Measurements from ENCODE around the gene WDR1.
A peak's percentile ranks its signal among the peaks of the same experiment; 100 is the strongest.

WDR1 gene

GRCh38 chr4:10083861-10084641 is 32.5 kb downstream of the WDR1 start:
- DNase-seq: no peak

DNA sequence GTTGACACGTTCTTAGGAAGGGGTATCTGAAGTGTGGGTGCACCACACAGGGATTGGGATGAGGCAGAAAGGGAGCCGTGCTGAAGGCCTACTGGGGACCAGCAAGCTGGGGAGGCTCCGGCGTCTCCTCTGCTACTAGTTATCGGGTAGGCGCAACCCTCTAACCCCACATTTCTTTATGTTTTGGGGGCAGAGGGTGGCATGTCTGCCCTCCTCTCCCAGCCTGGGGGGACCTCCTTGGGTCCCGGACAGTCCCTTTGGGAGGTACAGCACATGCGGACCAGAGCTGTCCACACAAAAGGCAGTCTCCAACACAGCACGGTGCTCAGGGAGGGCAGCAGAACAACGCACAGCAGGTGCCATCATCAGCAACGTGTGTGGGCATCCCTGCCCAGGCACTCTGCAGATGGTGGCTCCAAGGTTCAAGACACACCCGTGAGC is 33.2 kb downstream of the WDR1 start:
- DNase-seq: no peak

DNA sequence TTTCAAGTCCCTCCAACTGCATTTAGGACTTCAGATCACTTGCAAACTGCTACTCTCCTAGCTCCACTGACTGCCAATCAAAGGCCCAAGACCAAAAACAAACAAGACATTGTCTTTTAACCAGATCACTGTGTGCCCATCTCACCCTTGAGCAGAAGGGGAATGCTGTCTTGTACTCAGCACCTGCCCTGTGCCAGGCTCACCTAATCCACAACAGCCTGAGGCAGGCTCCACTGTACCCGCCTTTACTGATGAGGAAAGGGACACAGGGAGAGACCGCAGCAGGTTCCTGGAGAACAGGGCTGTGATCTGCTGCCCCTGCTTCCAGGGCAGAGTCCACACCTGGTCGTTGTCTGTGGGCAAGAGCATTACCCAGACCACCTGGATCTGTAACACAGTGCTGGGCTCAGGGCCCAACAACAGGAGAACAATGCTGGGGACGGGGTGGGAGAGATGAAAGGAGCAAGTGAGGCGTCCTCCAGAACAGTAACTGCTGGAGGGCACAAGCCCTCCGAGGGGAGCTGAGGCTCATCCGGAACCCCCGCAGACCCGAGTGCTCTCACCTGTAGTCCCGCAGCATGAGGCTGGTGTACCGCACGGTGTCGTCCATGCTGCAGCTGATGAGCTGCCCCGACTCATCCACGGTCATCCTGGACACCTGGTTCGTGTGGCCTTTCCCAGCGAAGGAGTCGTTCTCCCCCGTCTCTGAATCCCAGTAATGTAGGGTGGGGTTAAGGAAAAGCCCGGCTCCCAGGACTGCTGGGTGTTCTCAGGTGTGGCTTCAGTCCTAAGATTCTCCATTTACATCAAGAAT is 33.9 kb downstream of the WDR1 start:
- no peak for DNase-seq

DNA sequence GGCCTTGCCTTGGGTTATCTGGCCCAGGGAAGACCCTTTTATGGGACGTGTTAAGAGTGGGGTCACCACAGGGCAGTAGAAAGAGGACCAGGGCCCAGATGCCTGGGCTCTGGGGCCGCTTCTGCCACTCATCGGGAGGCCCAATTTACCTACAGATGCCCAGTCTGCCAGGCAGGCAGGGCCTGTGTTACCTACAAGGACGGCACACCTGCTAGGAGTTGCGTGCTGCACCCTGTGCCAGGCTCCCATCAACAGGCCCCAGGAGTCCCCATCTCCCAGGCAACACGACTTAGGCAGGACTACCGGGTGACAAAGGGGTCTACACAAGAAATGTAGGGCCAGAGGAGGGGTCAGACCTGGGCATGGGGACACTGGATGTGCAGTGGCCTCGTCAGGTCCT is 34.6 kb downstream of the WDR1 start:
- no peak for DNase-seq

DNA sequence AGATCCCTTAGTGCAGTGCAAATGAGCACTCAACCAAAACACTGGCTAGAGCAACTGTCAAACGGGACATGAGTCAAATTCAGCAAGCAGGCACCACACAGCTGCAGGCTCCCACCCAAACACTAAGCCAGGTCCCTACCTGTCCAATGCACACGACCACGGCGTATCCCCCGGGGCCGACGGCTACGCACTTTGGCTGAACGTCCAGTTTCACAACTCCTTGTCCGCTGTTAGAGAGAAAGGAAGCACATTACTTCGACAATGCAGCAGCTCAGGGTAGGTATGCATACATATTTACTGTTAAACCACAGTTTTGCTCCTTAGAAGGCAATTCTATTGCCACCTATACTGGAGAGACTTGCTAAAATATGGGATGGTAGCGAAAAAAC is 35.4 kb downstream of the WDR1 start:
- no peak for DNase-seq

DNA sequence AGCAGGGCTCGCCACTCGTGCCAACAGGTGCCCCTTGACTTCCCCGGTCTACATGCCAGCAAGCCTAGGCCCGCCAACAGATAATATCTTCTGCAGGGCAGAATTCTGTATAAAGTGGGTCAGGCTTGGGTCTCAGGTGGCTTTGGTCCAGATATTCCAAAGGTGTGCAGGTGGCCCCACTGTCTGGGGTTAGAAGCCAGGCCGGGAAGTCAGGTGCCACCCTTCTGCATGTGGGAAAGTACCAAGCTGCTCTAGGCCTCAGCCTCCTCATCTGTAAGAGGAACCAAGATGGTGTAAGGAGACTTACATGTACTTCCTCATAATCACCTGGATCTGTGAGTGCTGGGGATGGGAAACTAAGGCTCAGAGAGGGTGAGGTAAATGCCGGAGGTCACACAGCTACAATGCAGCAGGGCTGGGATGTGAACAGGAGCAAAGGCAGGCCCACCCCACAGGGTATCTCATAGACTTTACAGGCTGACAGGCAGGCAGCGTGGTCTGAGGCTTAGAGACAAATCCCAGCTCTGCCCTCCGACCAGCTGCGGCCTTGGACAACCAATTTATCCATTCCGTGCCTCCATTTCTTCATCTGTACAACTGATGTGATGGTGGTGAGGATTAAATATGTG is 35.9 kb downstream of the WDR1 start:
- DNase-seq: no peak

GRCh38 chr4:10079912-10080588 is 36.5 kb downstream of the WDR1 start:
- no peak for DNase-seq

GRCh38 chr4:10079256-10079655 is 37.3 kb downstream of the WDR1 start:
- DNase-seq: no peak

DNA sequence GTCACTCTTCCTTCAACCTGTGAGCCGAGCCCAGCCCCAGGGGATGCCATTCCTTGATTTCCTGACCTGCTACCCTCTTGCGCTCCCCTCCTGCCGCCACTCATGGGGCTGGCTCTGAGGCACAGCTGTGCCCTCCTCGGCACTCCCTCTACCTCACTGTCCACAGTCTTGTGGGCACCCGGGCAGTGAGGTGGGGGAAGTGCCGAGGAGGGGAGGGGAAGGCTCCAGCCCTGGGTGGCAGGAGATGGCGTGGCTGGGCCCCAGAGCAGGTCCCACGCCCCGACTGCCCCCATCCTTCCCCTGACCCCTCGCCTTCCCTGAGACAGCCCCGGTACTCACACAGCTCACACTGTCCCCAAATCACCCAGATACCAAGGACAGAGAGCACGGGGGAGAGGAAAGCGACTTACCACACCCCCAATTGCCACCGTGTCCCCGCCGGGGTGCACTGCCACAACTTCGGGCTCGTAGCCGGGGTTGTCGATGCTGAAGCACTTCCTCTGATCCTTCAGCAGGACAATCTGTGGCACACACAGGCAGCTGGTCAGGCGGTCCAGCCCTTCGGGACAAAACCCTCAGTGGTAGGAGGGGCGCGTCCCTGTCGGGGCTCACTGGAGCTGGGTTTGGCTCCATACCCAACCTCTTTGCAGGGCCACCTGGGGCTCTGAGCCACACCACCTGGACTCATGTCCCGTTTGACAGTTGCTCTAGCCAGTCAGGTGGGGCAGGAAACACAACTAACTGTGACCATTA is 37.9 kb downstream of the WDR1 start:
- DNase-seq: no peak

DNA sequence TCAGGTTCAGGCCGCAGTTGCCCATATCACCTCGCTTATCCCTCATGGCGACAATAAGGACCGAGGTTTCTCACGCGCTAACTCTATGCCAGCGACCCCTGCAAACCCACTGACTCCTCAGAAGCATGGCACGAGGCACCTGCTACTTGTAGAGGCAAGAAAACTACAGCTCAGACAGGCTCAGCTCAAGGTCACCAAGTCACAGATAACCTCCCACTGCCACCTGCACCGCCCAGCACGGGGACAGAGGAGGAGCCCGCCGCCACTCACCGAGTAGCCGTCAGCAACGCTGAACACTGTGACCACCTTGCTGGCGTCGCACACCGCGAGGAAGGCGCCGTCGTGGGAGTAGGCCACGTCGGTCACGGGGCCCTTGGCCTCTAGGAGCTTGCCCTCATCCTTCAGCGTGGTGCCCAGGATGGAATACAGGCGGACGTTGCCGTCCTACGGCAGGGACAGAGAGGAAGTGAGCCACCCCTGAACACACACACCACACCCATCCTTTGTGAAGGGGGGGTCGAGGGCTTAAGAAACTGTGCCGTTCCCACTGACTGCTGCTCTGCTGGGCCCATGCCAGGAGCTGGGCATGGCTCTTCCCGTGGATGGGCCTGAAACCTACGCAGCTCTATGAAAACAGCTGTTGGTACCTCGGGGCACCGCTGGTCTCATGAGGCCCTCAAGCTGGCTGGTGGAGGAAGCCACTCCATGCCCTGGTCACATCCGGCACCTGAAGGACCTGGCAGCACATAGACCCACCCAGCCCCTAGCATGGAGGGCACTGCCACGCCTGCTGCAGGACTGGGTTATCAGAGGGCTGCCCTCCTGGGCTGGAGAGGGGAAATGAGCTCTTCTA is 38.9 kb downstream of the WDR1 start:
- no peak for DNase-seq

DNA sequence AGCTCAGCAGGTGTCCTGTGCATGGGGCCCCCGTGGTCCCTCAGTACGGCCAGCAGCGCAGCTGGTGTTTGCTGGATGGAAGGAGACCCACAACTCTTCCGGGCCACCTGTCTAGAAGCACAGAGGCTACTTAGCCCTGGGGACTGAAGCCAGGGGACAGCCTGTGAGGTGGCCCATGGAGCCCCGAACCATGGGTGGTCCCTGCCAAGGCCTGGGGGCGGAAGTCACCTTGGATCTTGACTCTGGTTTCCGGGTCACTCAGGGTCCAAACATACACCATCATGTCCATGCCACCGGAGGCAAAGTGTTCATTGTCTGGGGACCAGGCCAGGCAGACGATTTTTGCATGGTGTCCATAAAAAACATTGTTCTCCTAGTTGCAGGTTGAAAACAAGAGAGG is 39.5 kb downstream of the WDR1 start:
- no peak for DNase-seq

DNA sequence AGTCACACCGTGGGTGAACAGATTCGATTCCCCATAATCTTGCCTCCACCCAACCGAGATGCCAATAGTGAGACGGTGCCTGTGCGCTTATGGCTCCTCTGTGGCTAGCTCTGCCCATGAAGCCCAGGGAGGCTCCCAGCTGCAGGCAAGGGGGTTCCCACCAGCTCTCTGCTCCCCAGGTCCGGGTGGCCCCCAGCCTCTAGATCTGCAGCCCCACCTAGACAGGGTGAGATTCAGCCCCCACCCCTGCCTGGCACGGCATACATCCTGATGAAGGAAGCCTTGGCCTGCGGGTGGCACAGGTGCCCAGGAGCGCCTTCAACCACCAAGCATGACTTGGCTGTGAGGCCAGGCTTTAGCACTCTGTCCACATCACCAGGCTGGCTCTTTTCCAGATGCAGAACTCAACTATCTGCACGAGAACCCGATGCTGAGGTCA is 40.6 kb downstream of the WDR1 start:
- no peak for DNase-seq

- DNase-seq: no peak
Measured at GRCh38 chr4:10075158-10075863, 41.3 kb downstream of the WDR1 start.

- peak; percentile 58 for DNase-seq
Measured at GRCh38 chr4:10074767-10075105, 41.9 kb downstream of the WDR1 start.

DNA sequence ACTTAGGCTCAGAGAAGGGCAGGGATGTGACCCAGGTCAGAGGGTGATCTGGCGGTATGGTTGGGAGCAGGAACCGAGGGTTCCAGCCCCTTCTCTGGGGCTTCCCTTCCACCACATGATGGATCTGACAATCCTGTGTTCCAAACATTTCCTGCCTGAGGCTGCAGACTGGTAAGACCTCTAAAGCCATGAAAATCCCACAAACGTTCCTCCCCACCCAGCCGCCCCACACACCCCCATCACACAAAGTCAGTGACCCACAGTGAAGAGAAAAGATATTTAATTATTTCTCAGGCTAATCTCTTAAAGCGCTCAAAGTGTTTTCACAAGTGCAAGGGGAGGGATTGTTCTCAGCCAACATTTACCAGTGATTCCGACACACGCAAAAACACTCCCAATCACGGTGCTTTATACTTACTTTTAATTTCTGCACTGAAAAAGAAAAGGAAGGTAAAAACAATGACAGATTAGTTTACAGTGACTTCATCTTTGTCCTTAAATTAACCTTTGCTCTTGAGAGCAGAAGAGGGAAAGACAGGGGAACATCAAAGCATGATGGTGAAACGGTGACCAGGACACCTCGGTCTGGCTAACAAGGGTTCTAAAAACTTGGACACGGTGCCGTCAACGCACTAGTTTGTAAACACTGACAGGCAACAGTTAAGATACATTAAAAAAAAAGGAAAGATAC is 42.4 kb downstream of the WDR1 start:
- DNase-seq: no peak

DNA sequence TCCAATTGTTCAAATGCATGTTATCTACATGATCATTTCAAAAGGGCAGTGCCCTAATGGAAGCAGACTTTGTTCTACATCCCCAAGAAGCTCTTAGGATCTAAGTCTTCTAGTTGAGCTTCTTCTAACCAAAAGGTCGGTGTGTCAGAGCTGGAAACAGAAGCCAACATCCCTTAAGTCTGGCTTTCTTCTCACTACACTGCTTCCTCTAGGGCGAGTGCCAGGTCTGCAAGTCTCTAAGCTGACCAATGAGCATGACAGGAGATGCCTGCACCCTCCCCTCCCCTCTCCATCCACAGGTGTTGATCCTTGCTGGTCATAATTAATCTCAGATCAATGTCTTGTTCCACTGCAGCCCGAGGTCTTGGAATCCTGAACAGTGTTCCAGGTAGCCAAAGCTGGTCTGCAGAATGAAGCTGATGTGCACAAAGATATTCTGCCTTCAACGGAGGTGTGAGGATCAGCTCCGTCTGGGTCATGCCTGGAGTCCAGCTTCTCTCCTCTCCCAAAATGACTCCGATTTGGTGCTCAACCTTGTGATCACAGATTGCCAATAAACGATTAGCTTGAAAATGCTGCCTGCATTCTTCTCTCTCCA is 44.1 kb downstream of the WDR1 start:
- no peak for DNase-seq

GRCh38 chr4:10069075-10069642 is 47.4 kb downstream of the WDR1 start:
- DNase-seq: no peak

DNA sequence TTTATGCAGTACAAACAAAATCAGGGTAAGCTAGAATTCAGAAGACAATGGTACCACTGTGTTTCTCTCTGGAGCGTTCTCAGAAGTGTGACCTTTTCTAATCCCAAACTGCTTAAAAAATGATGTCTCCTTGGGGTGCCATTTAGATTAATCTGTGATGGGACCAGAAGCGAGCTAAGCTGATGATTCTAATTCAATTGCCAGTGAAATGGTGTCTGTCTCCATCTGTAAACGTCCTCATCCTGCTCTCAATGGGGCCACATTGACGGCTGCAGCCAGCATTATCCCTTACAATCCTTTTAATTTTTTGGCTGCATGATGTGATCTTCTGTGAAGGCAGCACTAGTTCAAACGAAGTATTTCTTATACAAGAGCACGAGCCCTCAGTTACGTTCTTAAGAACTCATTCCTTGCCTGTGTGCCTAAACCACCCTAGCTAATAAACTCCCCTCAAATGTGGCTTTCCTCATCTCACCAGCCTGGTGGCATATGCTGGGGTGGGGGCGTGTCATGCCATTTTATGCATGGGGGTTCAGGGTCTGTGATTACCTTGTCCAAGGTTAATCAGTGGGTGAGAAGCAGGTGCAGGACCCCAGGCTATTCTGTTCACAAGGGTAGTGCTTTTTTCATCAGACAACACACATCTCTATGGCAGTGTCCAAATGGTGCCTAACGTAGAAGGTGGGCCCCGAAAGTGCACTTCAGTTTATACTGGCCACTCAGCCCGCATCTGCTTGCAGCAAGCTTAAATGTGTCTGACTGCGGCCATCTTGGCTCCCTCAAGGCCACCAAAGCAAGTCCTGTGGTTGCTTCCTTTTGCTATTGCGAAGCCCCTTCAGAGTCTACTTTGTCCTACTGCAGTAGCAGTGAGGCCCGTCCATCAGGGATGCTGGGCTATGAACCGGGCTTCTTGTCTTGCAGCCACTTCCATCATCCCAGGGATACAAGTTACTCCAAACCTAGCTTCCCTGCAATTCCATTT is 49.6 kb downstream of the WDR1 start:
- DNase-seq: no peak
